ENCODE data around the gene LARP4B.

Gene LARP4B

GRCh38 chr10:947881-948280 lies 16.4 kb upstream of the LARP4B start:
- TF ChIP-seq, protein P1, sequence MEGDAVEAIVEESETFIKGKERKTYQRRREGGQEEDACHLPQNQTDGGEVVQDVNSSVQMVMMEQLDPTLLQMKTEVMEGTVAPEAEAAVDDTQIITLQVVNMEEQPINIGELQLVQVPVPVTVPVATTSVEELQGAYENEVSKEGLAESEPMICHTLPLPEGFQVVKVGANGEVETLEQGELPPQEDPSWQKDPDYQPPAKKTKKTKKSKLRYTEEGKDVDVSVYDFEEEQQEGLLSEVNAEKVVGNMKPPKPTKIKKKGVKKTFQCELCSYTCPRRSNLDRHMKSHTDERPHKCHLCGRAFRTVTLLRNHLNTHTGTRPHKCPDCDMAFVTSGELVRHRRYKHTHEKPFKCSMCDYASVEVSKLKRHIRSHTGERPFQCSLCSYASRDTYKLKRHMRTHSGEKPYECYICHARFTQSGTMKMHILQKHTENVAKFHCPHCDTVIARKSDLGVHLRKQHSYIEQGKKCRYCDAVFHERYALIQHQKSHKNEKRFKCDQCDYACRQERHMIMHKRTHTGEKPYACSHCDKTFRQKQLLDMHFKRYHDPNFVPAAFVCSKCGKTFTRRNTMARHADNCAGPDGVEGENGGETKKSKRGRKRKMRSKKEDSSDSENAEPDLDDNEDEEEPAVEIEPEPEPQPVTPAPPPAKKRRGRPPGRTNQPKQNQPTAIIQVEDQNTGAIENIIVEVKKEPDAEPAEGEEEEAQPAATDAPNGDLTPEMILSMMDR (IDR thresholded peaks at IDR 0.05) = no peak
- Histone ChIP-seq H3K9me3 (no peaks in the 10 kb centered on the region), H3K27me3 (no peaks in the 10 kb centered on the region), H3K36me3 (no peaks in the 10 kb centered on the region), H3K4me1 (ENCODE audit: control insufficient read depth in 1 of 2, insufficient read depth in 1 of 2, low read depth in 1 of 2, low read length in 1 of 2) (peaks cover 29 to 34% of the 10 kb centered on the region in 2 experiments), H3K4me3 (ENCODE audit: low read depth in 1 of 2, low read length in 1 of 2) (no peak overlapping the region), H3K27ac (peak overlapping the region; percentile 73)

GRCh38 chr10:947051-947450 lies 15.5 kb upstream of the LARP4B start:
- no peak overlapping the region for H3K4me3 ChIP-seq (ENCODE audit: low read depth in 1 of 2, low read length in 1 of 2)
- peak overlapping the region; percentile 73 for H3K27ac ChIP-seq
- no peaks in the 10 kb centered on the region for H3K27me3 ChIP-seq
- H3K36me3 ChIP-seq = no peaks in the 10 kb centered on the region
- no peaks in the 10 kb centered on the region for H3K9me3 ChIP-seq
- H3K4me1 ChIP-seq (ENCODE audit: control insufficient read depth in 1 of 2, insufficient read depth in 1 of 2, low read depth in 1 of 2, low read length in 1 of 2) = peaks cover 29 to 34% of the 10 kb centered on the region in 2 experiments
- TF ChIP-seq, protein P1 (IDR thresholded peaks at IDR 0.05) = no peak

- TF ChIP-seq, protein P1 (IDR thresholded peaks at IDR 0.05) = no peak
- no peaks in the 10 kb centered on the region for H3K36me3 ChIP-seq
Measured at GRCh38 chr10:945778-946177, 14.3 kb upstream of the LARP4B start.

GRCh38 chr10:944034-944831 lies 12.7 kb upstream of the LARP4B start:
- TF ChIP-seq, protein P1 (IDR thresholded peaks at IDR 0.05) = no peak
- Histone ChIP-seq H3K27me3 (no peaks in the 10 kb centered on the region), H3K4me1 (ENCODE audit: control insufficient read depth in 1 of 2, insufficient read depth in 1 of 2, low read depth in 1 of 2, low read length in 1 of 2) (peaks cover 29 to 34% of the 10 kb centered on the region in 2 experiments), H3K9me3 (no peaks in the 10 kb centered on the region), H3K27ac (peak overlapping the region; percentile 86), H3K4me3 (ENCODE audit: low read depth in 1 of 2, low read length in 1 of 2) (peak overlapping the region; percentile 31 to 53), H3K36me3 (no peaks in the 10 kb centered on the region)

More at GRCh38 chr10:945778-946177, 14.3 kb upstream of the LARP4B start:
- no peaks in the 10 kb centered on the region for H3K9me3 ChIP-seq
- peak overlapping the region; percentile 73 for H3K27ac ChIP-seq
- H3K4me1 ChIP-seq (ENCODE audit: control insufficient read depth in 1 of 2, insufficient read depth in 1 of 2, low read depth in 1 of 2, low read length in 1 of 2) = peaks cover 29 to 34% of the 10 kb centered on the region in 2 experiments
- no peak overlapping the region for H3K4me3 ChIP-seq (ENCODE audit: low read depth in 1 of 2, low read length in 1 of 2)
- H3K27me3 ChIP-seq = no peaks in the 10 kb centered on the region

GRCh38 chr10:943334-944033 lies 12.0 kb upstream of the LARP4B start:
- H3K9me3 ChIP-seq = no peaks in the 10 kb centered on the region
- peak overlapping the region; percentile 86 for H3K27ac ChIP-seq
- no peaks in the 10 kb centered on the region for H3K27me3 ChIP-seq
- H3K4me1 ChIP-seq (ENCODE audit: control insufficient read depth in 1 of 2, insufficient read depth in 1 of 2, low read depth in 1 of 2, low read length in 1 of 2) = peaks cover 29 to 34% of the 10 kb centered on the region in 2 experiments
- TF ChIP-seq, protein P1 (IDR thresholded peaks at IDR 0.05) = no peak
- H3K4me3 ChIP-seq (ENCODE audit: low read depth in 1 of 2, low read length in 1 of 2) = no peak overlapping the region
- H3K36me3 ChIP-seq = no peaks in the 10 kb centered on the region
